Stomach (tissue), 4 donors: Measurements from ENCODE around the gene ARFGAP2.

Experiments
- CTCF ChIP-seq, 7 experiments: fragments of 450-650 bp in 4 of 7; fragments of 200-600 bp in 3 of 7; sonication (generic) in 3 of 7; IDR thresholded peaks; one replicate each; pipeline ENCODE4 v1.5.1; 2016 to 2019; ENCODE audit warnings: antibody characterized with exemption in 7 of 7, control low read depth in 2 of 7, mild to moderate bottlenecking in 1 of 7
- EP300 ChIP-seq: sonication (generic); formaldehyde crosslinking; IDR thresholded peaks from one replicate; pipeline ENCODE4 v1.6.1; 2017; ENCODE audit warnings: antibody characterized with exemption
- POLR2A ChIP-seq, 4 donors: fragments of 450-650 bp; IDR thresholded peaks; one replicate each; pipeline ENCODE4 v1.6.1; 2016; ENCODE audit warnings: antibody characterized with exemption in 4 of 4, control low read depth in 2 of 4, mild to moderate bottlenecking in 1 of 4, moderate library complexity in 1 of 4
- POLR2AphosphoS5 ChIP-seq, 3 donors: sonication (generic); formaldehyde crosslinking; IDR thresholded peaks; one replicate each; pipeline ENCODE4 v1.6.1; 2016; ENCODE audit warnings: antibody characterized with exemption in 3 of 3

DNA sequence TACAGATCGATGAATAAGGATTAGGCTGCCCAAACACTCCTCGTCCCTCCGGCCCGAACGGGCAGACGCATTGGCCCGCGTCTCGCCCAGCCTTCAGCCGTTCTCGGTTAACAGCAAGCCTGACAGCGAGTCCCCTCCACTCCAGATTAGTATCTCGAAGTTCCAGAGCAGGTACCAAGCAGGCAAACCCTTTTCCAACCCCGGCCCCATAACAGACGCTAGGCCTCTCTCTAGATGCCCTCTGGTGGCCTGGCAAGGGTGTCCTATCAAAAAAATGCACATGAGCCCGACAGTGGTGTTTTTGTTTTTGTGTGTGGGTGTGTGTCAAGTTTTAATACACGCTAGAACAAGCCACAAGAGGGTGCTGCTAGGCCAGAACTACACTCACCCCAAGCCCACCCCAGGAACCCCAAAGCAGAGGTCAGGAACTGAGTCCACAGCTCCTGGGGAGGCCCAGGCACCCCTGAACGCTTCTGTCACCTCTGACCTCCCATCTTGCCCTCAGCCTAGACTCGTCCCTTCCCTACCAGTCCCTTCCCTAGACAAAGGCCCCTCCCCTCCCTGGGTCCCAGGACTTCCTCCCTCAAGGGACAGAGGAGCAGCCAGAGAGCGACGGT is 658 bp upstream of the ARFGAP2 start:
- TF ChIP-seq POLR2A (IDR thresholded peaks at IDR 0.05) (no peak), CTCF (IDR thresholded peaks at IDR 0.05) (peak in 5 of 7 experiments; percentile 42 to 80 (median 61)), POLR2AphosphoS5 (IDR thresholded peaks at IDR 0.05) (peak in 1 of 3 donors; percentile 17), EP300 (no peak)
